ENCODE results near the gene ATE1. TPM values are rescaled to one million over a fixed set of nuclear protein-coding genes. Genes with fewer than 3 reads are reported as not detected.

ATE1 gene
- total and polyA plus RNA-seq, 2 of the 4 experiments (the other 2 are of a cell fraction): 6.4 to 27.8 TPM

- POLR2A ChIA-PET (ENCODE audit: unreplicated experiment): no interaction called here
- WGBS, 2 experiments (ENCODE audit: extremely low coverage in 2 of 2, insufficient read length in 1 of 2): no CpG with 5 or more reads among the region's 2 CpGs
Measured at GRCh38 chr10:121904888-121905287, 22.9 kb downstream of the ATE1 start.

More at GRCh38 chr10:121904888-121905287, 22.9 kb downstream of the ATE1 start:
- Histone ChIP-seq H3K4me1 (ENCODE audit: control insufficient read depth, insufficient read depth, low read length) (no peaks in the 10 kb centered on the region), H4K8ac (ENCODE audit: low read depth in 2 of 2, low read length in 2 of 2) (no peak overlapping the region), H3K9ac (ENCODE audit: low read depth, low read length) (no peak overlapping the region), H2BK15ac (ENCODE audit: low read depth, low read length) (no peak overlapping the region), H3K79me1 (ENCODE audit: low read depth in 1 of 2, low read length in 2 of 2) (no peaks in the 10 kb centered on the region; a peak in 2 of 4 replicates), H3K18ac (ENCODE audit: low read depth, low read length) (no peak overlapping the region), H3K23ac (ENCODE audit: low read depth, low read length) (no peak overlapping the region), H3K27me3 (ENCODE audit: control insufficient read depth, insufficient read depth, low read length) (no peaks in the 10 kb centered on the region), H2AK5ac (ENCODE audit: low read depth, low read length) (no peak overlapping the region), H2BK5ac (ENCODE audit: low read depth, low read length, poor library complexity, severe bottlenecking) (no peak overlapping the region), H3K36me3 (ENCODE audit: control insufficient read depth, insufficient read depth, low read length) (peaks cover 3% of the 10 kb centered on the region; the same call in 1 of the 2 replicates), H3K9me1 (ENCODE audit: insufficient read depth, low read length) (no peaks in the 10 kb centered on the region), H3K4me2 (ENCODE audit: low read depth, low read length) (no peak overlapping the region), H2BK20ac (ENCODE audit: low read depth, low read length) (no peak overlapping the region), H3K56ac (ENCODE audit: extremely low read depth, insufficient read depth, low read length) (no peak overlapping the region), H3K4ac (ENCODE audit: low read depth, low read length) (no peak overlapping the region), H2AFZ (replicated peaks; ENCODE audit: low read length, poor library complexity) (no peak overlapping the region), H3K14ac (replicated peaks; ENCODE audit: low read depth, low read length) (no peak overlapping the region), H3K4me3 (ENCODE audit: insufficient read depth, low read depth, low read length) (no peak overlapping the region), H4K5ac (ENCODE audit: low read depth, low read length) (no peak overlapping the region), H2AK9ac (replicated peaks; ENCODE audit: low read depth, low read length, poor library complexity) (no peak overlapping the region), H4K91ac (ENCODE audit: insufficient read depth, low read depth, low read length) (no peak overlapping the region), H4K20me1 (ENCODE audit: insufficient read depth, low read length) (no peaks in the 10 kb centered on the region), H2BK120ac (ENCODE audit: low read depth, low read length) (no peak overlapping the region), H3K27ac (ENCODE audit: insufficient read depth, low read length) (no peak overlapping the region), H3K9me3 (ENCODE audit: control insufficient read depth, insufficient read depth, low read length) (no peaks in the 10 kb centered on the region)
- in situ Hi-C loops (cut with MboI; ENCODE audit: low sequenced_read_pairs): no loop called here
- no TSS peak for BruUV-seq (replicated peaks)
- dilution Hi-C loops (cut with HindIII; ENCODE audit: low sequenced_read_pairs, unreplicated experiment): no loop called here
- intact Hi-C loops (cut with micrococcal nuclease): no loop called here
- TF ChIP-seq ELK1 (IDR thresholded peaks at IDR 0.05; ENCODE audit: borderline replicate concordance, low read depth, low read length): no peak
- TF ChIP-seq RAD21 (IDR thresholded peaks at IDR 0.05; ENCODE audit: low read length): no peak
- no peak for TF ChIP-seq RCOR1 (IDR thresholded peaks at IDR 0.05; ENCODE audit: insufficient replicate concordance, low read length)
- TF ChIP-seq POLR2A (IDR thresholded peaks at IDR 0.05; ENCODE audit: low read depth, low read length): no peak
- TF ChIP-seq CEBPB (IDR thresholded peaks at IDR 0.05; ENCODE audit: low read depth, low read length): no peak
- no peak for TF ChIP-seq RFX5 (IDR thresholded peaks at IDR 0.05; ENCODE audit: low read depth, low read length)
- TF ChIP-seq BHLHE40 (IDR thresholded peaks at IDR 0.05; ENCODE audit: low read depth, low read length): no peak
- no peak for TF ChIP-seq USF2 (IDR thresholded peaks at IDR 0.05; ENCODE audit: low read depth, low read length)
- no peak for TF ChIP-seq SMC3 (IDR thresholded peaks at IDR 0.05; ENCODE audit: low read depth, low read length)
- no peak for TF ChIP-seq MXI1 (IDR thresholded peaks at IDR 0.05; ENCODE audit: borderline replicate concordance, low read depth, low read length)
- TF ChIP-seq CHD1 (IDR thresholded peaks at IDR 0.05; ENCODE audit: low read depth, low read length): no peak
- DNase-seq: no peak
- ATAC-seq (ENCODE audit: low read depth): no peak
- CTCF ChIA-PET: interaction anchor here (0.5 kb wide), 1 partner anchor 246 kb away, joined by 3 read pairs; no protein-coding TSS in a partner anchor
